GM19438 (cell line): ENCODE measurements around the gene XRCC5.
"Not testable (repeated sequence)": the region's sequence is repeated elsewhere in the genome, so short reads cannot be mapped to it uniquely, and the experiment has no call there.

ENCODE experiments used
- ATAC-seq: cut with Tn5 transposase; IDR thresholded peaks from one replicate; pipeline ENCODE4 v1.9.1; 2021; ENCODE audit warnings: low read depth; ENCODE audit not compliant: unreplicated experiment

The XRCC5 gene

GRCh38 chr2:216108967-216109921 lies at the start of gene XRCC5:
XRCC5 (plus strand) TSS chr2:216109348; CDS start chr2:216109437, 89 bp downstream.
- ATAC-seq: peak; percentile 45

- no peak for ATAC-seq
Measured at GRCh38 chr2:216064014-216064630, 45.0 kb upstream of the XRCC5 start.

- no peak for ATAC-seq
Measured at GRCh38 chr2:216064665-216065064, 44.5 kb upstream of the XRCC5 start.

GRCh38 chr2:216066230-216066629 lies 42.9 kb upstream of the XRCC5 start:
- ATAC-seq: no peak

GRCh38 chr2:216069028-216069427 lies 40.1 kb upstream of the XRCC5 start:
- no peak for ATAC-seq

- no peak for ATAC-seq
Measured at GRCh38 chr2:216070195-216070594, 39.0 kb upstream of the XRCC5 start.

- no peak for ATAC-seq
Measured at GRCh38 chr2:216071111-216071851, 37.9 kb upstream of the XRCC5 start.

- no peak for ATAC-seq
Measured at GRCh38 chr2:216072473-216072872, 36.7 kb upstream of the XRCC5 start.

- ATAC-seq: no peak
Measured at GRCh38 chr2:216073773-216074172, 35.4 kb upstream of the XRCC5 start.

- no peak for ATAC-seq
Measured at GRCh38 chr2:216074380-216074779, 34.8 kb upstream of the XRCC5 start.

- ATAC-seq: no peak
Measured at GRCh38 chr2:216074794-216075193, 34.4 kb upstream of the XRCC5 start.

- no peak for ATAC-seq
Measured at GRCh38 chr2:216075510-216076485, 33.4 kb upstream of the XRCC5 start.

GRCh38 chr2:216078776-216079175 lies 30.4 kb upstream of the XRCC5 start:
- ATAC-seq: no peak

- not testable (repeated sequence) for ATAC-seq
Measured at GRCh38 chr2:216080048-216080447, 29.1 kb upstream of the XRCC5 start.

- ATAC-seq: no peak
Measured at GRCh38 chr2:216081012-216081411, 28.1 kb upstream of the XRCC5 start.

- peak; percentile 96 for ATAC-seq
Measured at GRCh38 chr2:216081487-216082116, 27.5 kb upstream of the XRCC5 start, which contains the start of the genes PECR and TMEM169. PECR (minus strand) TSS chr2:216081809; CDS start chr2:216081741, 68 bp downstream. TMEM169 (plus strand) TSS chr2:216081919; CDS start chr2:216095964, 14,045 bp downstream.

GRCh38 chr2:216082117-216082711 lies 26.9 kb upstream of the XRCC5 start:
- ATAC-seq: no peak

- ATAC-seq: no peak
Measured at GRCh38 chr2:216082805-216083204, 26.3 kb upstream of the XRCC5 start.
